Nephron (organoid): ENCODE data around the gene TENM4.
"Not testable (repeated sequence)": the region's sequence is repeated elsewhere in the genome, so short reads cannot be mapped to it uniquely, and the experiment has no call there.

Experiments used
- H3K27ac Mint-ChIP-seq, 3 experiments: 2 replicates each; pipeline ENCODE4 v1.8.0; 2020; ENCODE audit warnings: mixed read lengths in 3 of 3, mild to moderate bottlenecking in 2 of 3, moderate library complexity in 1 of 3
- H3K27me3 Mint-ChIP-seq: 2 replicates; pipeline ENCODE4 v1.8.0; 2021; ENCODE audit warnings: low read depth, mild to moderate bottlenecking, moderate library complexity, mixed read lengths
- H3K36me3 Mint-ChIP-seq: 2 replicates; pipeline ENCODE4 v1.8.0; 2020; ENCODE audit warnings: low read depth, mixed read lengths
- H3K4me1 Mint-ChIP-seq: 2 replicates; pipeline ENCODE4 v1.8.0; 2020; ENCODE audit warnings: mixed read lengths
- H3K4me3 Mint-ChIP-seq, 3 experiments: 2 replicates each; pipeline ENCODE4 v1.8.0; 2020; ENCODE audit warnings: mild to moderate bottlenecking in 3 of 3, mixed read lengths in 3 of 3, moderate library complexity in 2 of 3
- H3K9me3 Mint-ChIP-seq: 2 replicates; pipeline ENCODE4 v1.8.0; 2020; ENCODE audit warnings: mixed read lengths
- TF ChIP-seq, protein P1 (sequence below), 3 experiments: fragments of 200-600 bp; sonication (generic); IDR thresholded peaks; one replicate each; pipeline ENCODE4 v1.5.0; 2021; ENCODE audit warnings: antibody characterized with exemption in 3 of 3; ENCODE audit not compliant: unreplicated experiment in 3 of 3

TENM4 gene

GRCh38 chr11:78638704-78639380, 802.0 kb downstream of the TENM4 start:
- H3K27ac Mint-ChIP-seq: no peak overlapping the region
- TF ChIP-seq, protein P1, sequence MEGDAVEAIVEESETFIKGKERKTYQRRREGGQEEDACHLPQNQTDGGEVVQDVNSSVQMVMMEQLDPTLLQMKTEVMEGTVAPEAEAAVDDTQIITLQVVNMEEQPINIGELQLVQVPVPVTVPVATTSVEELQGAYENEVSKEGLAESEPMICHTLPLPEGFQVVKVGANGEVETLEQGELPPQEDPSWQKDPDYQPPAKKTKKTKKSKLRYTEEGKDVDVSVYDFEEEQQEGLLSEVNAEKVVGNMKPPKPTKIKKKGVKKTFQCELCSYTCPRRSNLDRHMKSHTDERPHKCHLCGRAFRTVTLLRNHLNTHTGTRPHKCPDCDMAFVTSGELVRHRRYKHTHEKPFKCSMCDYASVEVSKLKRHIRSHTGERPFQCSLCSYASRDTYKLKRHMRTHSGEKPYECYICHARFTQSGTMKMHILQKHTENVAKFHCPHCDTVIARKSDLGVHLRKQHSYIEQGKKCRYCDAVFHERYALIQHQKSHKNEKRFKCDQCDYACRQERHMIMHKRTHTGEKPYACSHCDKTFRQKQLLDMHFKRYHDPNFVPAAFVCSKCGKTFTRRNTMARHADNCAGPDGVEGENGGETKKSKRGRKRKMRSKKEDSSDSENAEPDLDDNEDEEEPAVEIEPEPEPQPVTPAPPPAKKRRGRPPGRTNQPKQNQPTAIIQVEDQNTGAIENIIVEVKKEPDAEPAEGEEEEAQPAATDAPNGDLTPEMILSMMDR (IDR thresholded peaks at IDR 0.05; ENCODE audit: unreplicated experiment in 3 of 3): no peak
- H3K9me3 Mint-ChIP-seq: peaks cover 21% of the 10 kb centered on the region
- peaks cover 10% of the 10 kb centered on the region for H3K27me3 Mint-ChIP-seq
- no peak overlapping the region for H3K4me3 Mint-ChIP-seq
- no peaks in the 10 kb centered on the region for H3K36me3 Mint-ChIP-seq
- no peaks in the 10 kb centered on the region for H3K4me1 Mint-ChIP-seq

- peaks cover 22% of the 10 kb centered on the region for H3K9me3 Mint-ChIP-seq
- not testable (repeated sequence) for H3K4me1 Mint-ChIP-seq, H3K27me3 Mint-ChIP-seq, H3K36me3 Mint-ChIP-seq, H3K27ac Mint-ChIP-seq, H3K4me3 Mint-ChIP-seq
Measured at GRCh38 chr11:78637527-78637926, 803.3 kb downstream of the TENM4 start.

DNA sequence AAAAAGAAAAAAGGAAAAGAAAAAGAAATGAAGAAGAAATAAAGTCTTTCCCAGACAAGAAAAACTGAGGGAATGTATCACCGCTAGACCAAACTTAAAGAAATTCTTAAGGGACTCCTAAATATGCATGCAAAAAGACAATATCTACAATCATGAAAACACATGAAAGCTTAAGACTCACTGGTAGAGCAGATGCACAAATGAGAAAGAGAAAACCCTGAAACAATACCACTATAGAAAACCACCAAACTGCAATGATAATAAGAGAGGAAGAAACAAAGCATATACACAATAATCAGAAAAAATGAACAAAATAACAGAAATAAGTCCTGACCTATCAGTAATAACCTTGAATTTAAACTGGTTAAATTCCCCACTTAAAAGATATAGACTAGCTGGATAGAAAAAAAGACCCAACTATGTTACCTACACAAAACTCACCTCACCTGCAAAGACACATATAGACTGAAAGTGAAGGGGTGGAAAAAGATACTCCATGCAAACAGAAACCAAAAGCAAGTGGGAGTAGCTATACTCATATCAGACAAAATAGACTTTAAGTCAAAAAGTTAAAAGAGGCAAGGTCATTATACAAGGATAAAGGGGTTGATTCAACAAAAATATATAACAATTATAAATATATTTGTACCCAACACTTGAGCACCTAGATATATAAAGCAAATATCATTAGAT, 804.9 kb downstream of the TENM4 start:
- no peaks in the 10 kb centered on the region for H3K4me1 Mint-ChIP-seq
- peaks cover 22% of the 10 kb centered on the region for H3K9me3 Mint-ChIP-seq
- TF ChIP-seq, protein P1 (IDR thresholded peaks at IDR 0.05; ENCODE audit: unreplicated experiment in 3 of 3): no peak
- no peak overlapping the region for H3K27ac Mint-ChIP-seq
- H3K4me3 Mint-ChIP-seq: no peak overlapping the region
- H3K27me3 Mint-ChIP-seq: peaks cover 4% of the 10 kb centered on the region
- no peaks in the 10 kb centered on the region for H3K36me3 Mint-ChIP-seq

DNA sequence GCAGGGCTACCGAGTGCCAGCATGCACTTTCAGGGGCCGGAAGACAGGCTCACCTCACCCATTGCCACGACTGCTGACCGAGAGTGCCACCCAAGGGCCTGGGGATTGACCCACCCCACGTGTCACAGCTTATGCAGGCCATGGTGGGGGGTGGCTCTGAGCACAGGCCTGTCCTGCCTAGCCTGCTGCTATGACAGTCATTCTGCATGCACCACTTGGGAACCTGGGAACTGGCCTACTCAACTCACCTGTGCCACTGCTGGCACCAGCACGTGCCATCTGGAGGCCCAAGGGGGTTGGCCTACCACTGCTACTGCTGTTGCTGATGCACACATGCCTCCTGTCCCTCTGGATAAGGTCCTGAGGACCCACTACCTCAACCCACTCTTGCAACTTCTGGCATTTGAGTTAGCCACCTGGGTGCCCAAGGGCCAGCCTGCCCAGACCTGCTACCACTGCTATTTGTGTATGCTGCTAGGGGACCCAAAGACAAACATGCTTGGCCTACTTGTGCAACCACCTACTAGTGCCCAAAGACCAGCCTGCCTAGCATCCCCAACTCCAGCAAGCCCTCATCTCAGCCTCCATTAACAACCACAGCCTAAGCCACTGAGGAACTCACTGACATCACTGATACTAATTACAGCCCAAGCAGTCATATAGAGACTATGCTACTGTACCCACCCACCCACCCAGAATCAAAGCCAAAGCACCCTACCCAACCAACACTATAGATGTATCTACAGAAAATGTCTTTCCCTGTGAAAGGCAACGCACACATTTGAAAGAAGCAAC, 807.1 kb downstream of the TENM4 start:
- Mint-ChIP-seq H3K4me1 (no peaks in the 10 kb centered on the region), H3K27me3 (peaks cover 4% of the 10 kb centered on the region), H3K4me3 (no peak overlapping the region), H3K36me3 (no peaks in the 10 kb centered on the region), H3K9me3 (peaks cover 40% of the 10 kb centered on the region), H3K27ac (no peak overlapping the region)
- TF ChIP-seq, protein P1 (IDR thresholded peaks at IDR 0.05; ENCODE audit: unreplicated experiment in 3 of 3): no peak

- Mint-ChIP-seq H3K36me3 (no peaks in the 10 kb centered on the region), H3K4me3 (no peak overlapping the region), H3K9me3 (peaks cover 45% of the 10 kb centered on the region), H3K4me1 (no peaks in the 10 kb centered on the region), H3K27ac (no peak overlapping the region), H3K27me3 (no peaks in the 10 kb centered on the region)
- TF ChIP-seq, protein P1 (IDR thresholded peaks at IDR 0.05; ENCODE audit: unreplicated experiment in 3 of 3): no peak
Measured at GRCh38 chr11:78630561-78631303, 810.1 kb downstream of the TENM4 start.

GRCh38 chr11:78630155-78630554, 810.7 kb downstream of the TENM4 start:
- no peaks in the 10 kb centered on the region for H3K4me1 Mint-ChIP-seq

More at GRCh38 chr11:78630155-78630554, 810.7 kb downstream of the TENM4 start:
- Mint-ChIP-seq H3K36me3 (no peaks in the 10 kb centered on the region), H3K27ac (no peak overlapping the region), H3K27me3 (no peaks in the 10 kb centered on the region), H3K9me3 (peaks cover 43% of the 10 kb centered on the region), H3K4me3 (no peak overlapping the region)
- TF ChIP-seq, protein P1 (IDR thresholded peaks at IDR 0.05; ENCODE audit: unreplicated experiment in 3 of 3): no peak
